SKM-1 treated with dmso at 0.1 percent for 144 hours (cell line): Measurements from ENCODE around the gene SYTL2.

Experiments
- DNase-seq: peaks from one replicate; lab custom pipeline; 2025; ENCODE audit not compliant: unreplicated experiment; lab: John Stamatoyannopoulos, UW

SYTL2 gene

GRCh38 chr11:85740481-85741400 lies 70.2 kb downstream of the SYTL2 start:
- no peak for DNase-seq

GRCh38 chr11:85737738-85738137 lies 73.2 kb downstream of the SYTL2 start:
- peak; percentile 55 for DNase-seq

DNA sequence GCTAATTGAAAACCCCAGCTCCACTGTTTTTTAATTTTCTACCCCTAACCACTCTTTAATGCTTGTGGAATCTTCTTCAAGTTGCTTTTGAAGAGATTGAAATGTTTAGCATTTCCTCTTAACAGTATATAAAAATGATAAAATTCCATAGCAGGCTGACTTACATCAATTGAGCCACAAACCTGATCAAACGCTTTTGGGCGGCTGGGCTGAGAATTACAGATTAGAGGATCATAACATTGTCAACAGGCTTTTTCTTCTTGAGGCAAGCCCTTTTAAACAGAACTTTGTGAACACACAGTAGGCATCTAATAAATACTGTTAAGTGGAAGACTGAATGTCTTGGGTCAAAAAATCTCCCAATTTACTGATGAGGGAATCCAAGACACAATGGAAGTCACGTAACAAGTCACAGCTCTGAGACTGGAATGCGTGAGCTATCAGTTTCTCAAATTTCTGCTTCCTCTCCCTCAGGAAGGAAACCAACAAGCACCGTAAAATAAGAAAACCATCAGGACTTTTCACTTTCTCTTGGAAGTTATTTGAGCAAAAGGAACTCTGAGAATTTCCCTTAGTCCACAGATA lies 75.0 kb downstream of the SYTL2 start:
- no peak for DNase-seq

- no peak for DNase-seq
Observed at GRCh38 chr11:85732965-85733364, 78.0 kb downstream of the SYTL2 start.

- DNase-seq: no peak
Observed at GRCh38 chr11:85726381-85726780, 84.6 kb downstream of the SYTL2 start.

GRCh38 chr11:85725510-85726258 lies 85.3 kb downstream of the SYTL2 start:
- DNase-seq: no peak

DNA sequence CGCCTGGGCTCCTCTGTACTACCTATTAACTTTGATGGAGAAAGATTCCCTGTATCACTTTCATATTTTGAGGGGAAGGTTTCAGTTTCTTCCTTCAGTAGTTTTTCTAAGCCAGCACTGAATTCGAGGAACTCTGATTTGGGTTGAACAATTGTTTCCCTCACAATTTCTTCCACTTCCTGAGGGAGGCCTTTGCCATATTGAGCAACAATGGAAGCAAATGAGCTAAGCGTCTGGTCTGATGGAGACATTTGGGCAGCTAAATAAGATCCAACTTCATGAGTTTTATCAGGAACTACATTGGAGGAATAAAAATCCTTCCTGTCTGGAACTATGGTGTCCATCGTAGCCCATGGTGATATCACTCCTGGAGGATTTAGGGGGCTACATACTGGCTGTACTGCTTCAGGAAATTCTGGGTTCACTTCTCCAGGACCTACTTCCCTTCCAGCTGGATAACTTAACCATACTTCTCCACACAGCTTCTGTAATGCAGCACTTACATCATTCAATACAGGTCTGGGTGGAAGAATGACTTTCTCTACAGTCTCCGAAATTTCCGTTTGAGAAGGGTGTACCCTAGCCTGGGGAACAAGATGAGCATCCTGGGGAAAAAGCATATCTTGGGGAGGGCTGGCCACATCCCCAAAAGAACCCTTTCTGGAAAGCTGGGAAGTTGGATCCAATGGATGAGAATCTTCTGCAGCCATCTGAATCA lies 86.0 kb downstream of the SYTL2 start:
- no peak for DNase-seq

DNA sequence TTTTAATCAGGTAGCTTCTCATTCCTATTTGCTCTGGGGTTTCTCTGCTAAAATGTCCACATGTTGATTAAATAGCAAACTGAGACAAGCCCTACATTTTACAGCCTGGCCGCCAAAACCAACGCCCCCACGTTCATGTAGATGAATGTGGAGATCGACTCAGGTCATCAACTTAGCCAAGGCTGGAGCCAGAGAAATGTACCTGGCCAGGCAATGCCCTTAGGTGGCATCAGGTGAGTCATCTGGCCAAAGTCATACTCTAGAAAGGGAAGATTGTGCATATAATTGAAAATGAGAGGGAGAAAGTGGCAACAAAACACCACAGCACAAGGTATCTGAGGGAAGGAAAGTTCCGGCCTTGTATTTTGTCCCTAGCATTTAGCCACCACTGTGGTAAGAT lies 87.9 kb downstream of the SYTL2 start:
- DNase-seq: no peak

- DNase-seq: no peak
Observed at GRCh38 chr11:85721191-85721590, 89.8 kb downstream of the SYTL2 start.

GRCh38 chr11:85718991-85719807 lies 91.7 kb downstream of the SYTL2 start:
- no peak for DNase-seq

- DNase-seq: no peak
Observed at GRCh38 chr11:85718126-85718943, 92.6 kb downstream of the SYTL2 start.

DNA sequence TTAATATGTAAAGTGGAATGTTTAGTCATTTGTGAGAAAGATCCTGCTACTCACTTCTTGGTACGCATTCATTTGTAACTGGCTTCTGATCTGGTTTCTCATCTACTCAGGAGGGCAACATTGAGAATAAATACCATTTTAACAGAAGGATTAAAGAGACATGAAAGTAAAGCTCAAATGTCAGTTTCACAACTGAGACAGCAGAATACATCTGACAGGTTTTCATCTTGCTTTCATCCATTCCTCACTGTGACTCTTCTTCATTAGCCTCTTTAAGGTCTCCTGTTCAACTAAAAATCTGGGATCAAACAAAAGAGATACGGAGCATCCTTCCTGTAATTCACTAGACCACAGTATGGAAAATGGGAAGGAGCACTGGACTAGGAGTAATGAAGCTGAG lies 93.5 kb downstream of the SYTL2 start:
- no peak for DNase-seq

GRCh38 chr11:85712953-85713352 lies 98.0 kb downstream of the SYTL2 start:
- DNase-seq: no peak

GRCh38 chr11:85710917-85711316 lies 100.0 kb downstream of the SYTL2 start:
- DNase-seq: no peak

DNA sequence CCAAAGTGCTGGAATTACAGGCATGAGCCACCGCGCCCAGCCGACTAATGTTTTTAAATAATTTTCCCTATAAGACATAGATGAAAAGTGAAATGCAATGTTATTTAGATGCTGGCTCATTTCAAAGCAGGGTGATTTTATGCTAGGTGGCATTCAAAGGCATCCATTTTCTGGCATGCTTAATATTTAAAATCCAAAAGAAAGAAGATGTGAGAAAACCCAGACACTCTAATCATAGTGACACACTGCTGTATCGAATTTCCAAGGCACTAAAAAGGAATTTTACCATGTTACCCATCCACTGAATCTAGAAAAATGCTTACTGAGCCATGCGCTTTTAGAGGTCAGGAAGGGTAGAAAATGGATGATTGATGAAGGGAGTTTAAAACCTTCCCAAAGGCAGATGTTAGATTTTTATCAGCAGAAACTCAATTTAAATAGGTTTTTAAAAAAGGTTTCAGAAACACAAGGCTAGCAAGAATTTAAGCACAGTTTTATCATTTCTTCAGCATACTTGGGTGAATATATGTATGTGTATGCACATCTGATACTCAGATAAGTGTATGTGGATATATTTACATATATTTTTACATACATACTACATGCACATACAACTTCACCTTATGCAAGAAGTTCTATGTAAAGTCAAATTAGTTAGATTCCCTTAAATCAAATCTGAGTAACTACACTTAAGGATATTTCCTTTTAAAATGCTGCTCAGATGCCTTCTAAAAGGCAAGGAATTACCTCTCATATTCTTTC lies 100.8 kb downstream of the SYTL2 start:
- DNase-seq: no peak

- no peak for DNase-seq
Observed at GRCh38 chr11:85705800-85706199, 105.1 kb downstream of the SYTL2 start.

DNA sequence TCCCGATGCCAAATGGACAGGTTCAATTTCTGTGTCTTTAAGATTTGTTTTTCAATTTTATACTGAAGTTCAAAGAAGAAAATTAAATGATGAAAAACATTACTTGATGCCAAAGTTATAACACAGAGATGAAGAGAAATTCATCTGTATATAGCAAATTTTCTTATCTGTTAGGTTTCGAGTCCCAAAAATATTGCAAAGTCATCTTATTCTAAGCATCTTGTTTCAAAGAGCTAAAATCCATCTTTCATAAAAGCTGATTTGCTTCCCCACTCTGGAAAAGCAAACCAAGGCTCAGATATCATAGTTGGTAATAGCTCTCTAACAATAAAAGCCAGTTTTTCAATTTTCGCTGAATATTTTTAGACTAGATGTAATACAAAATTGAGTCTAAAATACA lies 106.0 kb downstream of the SYTL2 start:
- no peak for DNase-seq

GRCh38 chr11:85699957-85700741 lies 110.8 kb downstream of the SYTL2 start:
- no peak for DNase-seq
